RKO (cell line): ENCODE measurements around the gene PRDM12.

Source experiments
- DNase-seq: peaks from one replicate; pipeline ENCODE4 v3.0.0-alpha.2; 2016; ENCODE audit warnings: low spot score

PRDM12 gene

GRCh38 chr9:130728721-130729120, 64.3 kb downstream of the PRDM12 start:
- peak; percentile 81 for DNase-seq

- DNase-seq: no peak
These were observed 64.8 kb downstream of the PRDM12 start for GRCh38 chr9:130729145-130729544.

- no peak for DNase-seq
These were observed 67.0 kb downstream of the PRDM12 start for GRCh38 chr9:130731355-130731754.

GRCh38 chr9:130732136-130732535, 67.7 kb downstream of the PRDM12 start:
- DNase-seq: peak; percentile 48
